EH (cell line): Measurements from ENCODE around the gene CRMP1.

Experiments
- DNase-seq: peaks from one replicate; pipeline ENCODE4 v3.0.0-alpha.2; 2015; ENCODE audit warnings: low read depth

Gene CRMP1

GRCh38 chr4:5888222-5889001, 4.5 kb downstream of the CRMP1 start:
- no peak for DNase-seq

GRCh38 chr4:5887361-5888221, 5.3 kb downstream of the CRMP1 start:
- DNase-seq, result no peak

- no peak for DNase-seq
Observed at GRCh38 chr4:5887011-5887360, 5.9 kb downstream of the CRMP1 start.

GRCh38 chr4:5885733-5886132, 7.2 kb downstream of the CRMP1 start:
- no peak for DNase-seq

GRCh38 chr4:5884796-5885195, 8.1 kb downstream of the CRMP1 start:
- DNase-seq, result no peak

- DNase-seq, result no peak
Observed at GRCh38 chr4:5883916-5884315, 9.0 kb downstream of the CRMP1 start.

GRCh38 chr4:5882947-5883346, 9.9 kb downstream of the CRMP1 start:
- no peak for DNase-seq

GRCh38 chr4:5881340-5881739, 11.5 kb downstream of the CRMP1 start:
- DNase-seq, result peak; percentile 14

- DNase-seq, result no peak
Observed at GRCh38 chr4:5878359-5878758, 14.5 kb downstream of the CRMP1 start.

- no peak for DNase-seq
Observed at GRCh38 chr4:5877392-5877791, 15.5 kb downstream of the CRMP1 start.

- DNase-seq, result peak; percentile 53
Observed at GRCh38 chr4:5874811-5875449, 18.0 kb downstream of the CRMP1 start.

- no peak for DNase-seq
Observed at GRCh38 chr4:5870701-5871100, 22.2 kb downstream of the CRMP1 start.

- no peak for DNase-seq
Observed at GRCh38 chr4:5869966-5870619, 22.8 kb downstream of the CRMP1 start.

- DNase-seq, result no peak
Observed at GRCh38 chr4:5867866-5868265, 25.0 kb downstream of the CRMP1 start.

- no peak for DNase-seq
Observed at GRCh38 chr4:5866841-5867813, 25.8 kb downstream of the CRMP1 start.

GRCh38 chr4:5865896-5866599, 26.8 kb downstream of the CRMP1 start:
- no peak for DNase-seq

GRCh38 chr4:5863461-5864113, 29.3 kb downstream of the CRMP1 start:
- peak; percentile 82 for DNase-seq

- DNase-seq, result no peak
Observed at GRCh38 chr4:5858020-5858769, 34.7 kb downstream of the CRMP1 start.

GRCh38 chr4:5857199-5857598, 35.7 kb downstream of the CRMP1 start:
- no peak for DNase-seq
